GM12878 (cell line): ENCODE data around the gene PROCA1. TPM values are rescaled to one million over a fixed set of nuclear protein-coding genes. Genes with fewer than 3 reads are reported as not detected.

Source experiments
- ATAC-seq: fragments of 200-7000 bp; cut with Tn5 transposase; 3 replicates; pipeline ENCODE4 v1.9.1; 2020; ENCODE audit warnings: mild to moderate bottlenecking, moderate library complexity
- BruUV-seq: library from RNA; stranded (reverse); fragments of 400-500 nt; replicated peaks from 2 replicates; lab custom pipeline; 2021; lab: Mats Ljungman, UMichigan
- CTCF ChIA-PET: fragments of 300-600 bp; sonication (Branson Sonifier 250); formaldehyde crosslinking; extraction: SDS; loops from one replicate; lab custom pipeline; 2021; ENCODE audit warnings: inconsistent platforms; lab: Yijun Ruan, JAX
- POLR2A ChIA-PET: fragments of 350-600 bp; formaldehyde crosslinking; extraction: SDS; loops from one replicate; lab custom pipeline; 2021; ENCODE audit warnings: inconsistent platforms; lab: Charles Lee
- RAD21 ChIA-PET: fragments of 300-600 bp; sonication (Branson Sonifier 250); formaldehyde crosslinking; loops from one replicate; lab custom pipeline; 2023; ENCODE audit warnings: antibody characterized with exemption; ENCODE audit not compliant: unreplicated experiment; lab: Charles Lee
- SMC1A ChIA-PET: fragments of 300-600 bp; sonication (Branson Sonifier 250); formaldehyde crosslinking; loops from one replicate; lab custom pipeline; 2023; ENCODE audit not compliant: unreplicated experiment, uncharacterized antibody; lab: Charles Lee
- DNase-seq: peaks from one replicate; pipeline ENCODE4 v3.0.0-alpha.2; 2011; ENCODE audit warnings: low read depth, low spot score
- FAIRE-seq: peaks from 3 replicates; lab custom pipeline; 2011; peaks lifted over from hg19 to GRCh38; lab: Jason Lieb, UNC
- H2AFZ ChIP-seq: 2 replicates; pipeline ENCODE4 v1.6.0; 2011; ENCODE audit warnings: low read depth, low read length, control low read depth; ENCODE audit not compliant: control insufficient read depth
- H3K27ac ChIP-seq: 2 replicates; pipeline ENCODE4 v1.5.1; 2011; ENCODE audit warnings: control low read depth; ENCODE audit not compliant: control insufficient read depth, insufficient read depth
- H3K27me3 ChIP-seq, 2 experiments: replicated peaks in 1 of 2; 2 replicates each; pipeline versions ENCODE4 v1.6.0 to v1.6.1; 2011; ENCODE audit warnings: low read length in 1 of 2; ENCODE audit not compliant: control insufficient read depth in 2 of 2, insufficient read depth in 2 of 2
- H3K36me3 ChIP-seq, 2 experiments: 2 replicates each; pipeline ENCODE4 v1.5.1; 2011; ENCODE audit warnings: low read length in 1 of 2; ENCODE audit not compliant: control insufficient read depth in 2 of 2, insufficient read depth in 2 of 2
- H3K4me1 ChIP-seq: 2 replicates; pipeline ENCODE4 v1.6.1; 2011; ENCODE audit warnings: mild to moderate bottlenecking, low read length, moderate library complexity, mixed read lengths; ENCODE audit not compliant: control insufficient read depth, insufficient read depth
- H3K4me2 ChIP-seq: 2 replicates; pipeline ENCODE4 v1.6.0; 2011; ENCODE audit warnings: control low read depth; ENCODE audit not compliant: control insufficient read depth, insufficient read depth
- H3K4me3 ChIP-seq: fragments of 200-600 bp; sonication (generic); 2 replicates; pipeline ENCODE4 v1.5.1; 2016
- H3K79me2 ChIP-seq: 2 replicates; pipeline ENCODE4 v1.6.0; 2011; ENCODE audit warnings: low read length; ENCODE audit not compliant: control insufficient read depth, insufficient read depth
- H3K9ac ChIP-seq: 2 replicates; pipeline ENCODE4 v1.8.0; 2011; ENCODE audit warnings: low read length, control low read depth, mixed read lengths; ENCODE audit not compliant: control insufficient read depth, insufficient read depth
- H3K9me3 ChIP-seq: replicated peaks from 3 replicates; pipeline ENCODE4 v1.5.1; 2011; ENCODE audit warnings: mild to moderate bottlenecking, low read length; ENCODE audit not compliant: control insufficient read depth, insufficient read depth
- H4K20me1 ChIP-seq: 2 replicates; pipeline ENCODE4 v1.6.0; 2011; ENCODE audit not compliant: control insufficient read depth, insufficient read depth
- CTCF ChIP-seq, 3 experiments: IDR thresholded peaks in 2 of 3; conservative IDR thresholded peaks in 1 of 3; 2 replicates each; pipeline ENCODE4 v1.5.1; 2011; ENCODE audit warnings: low read depth in 3 of 3, low read length in 3 of 3, mild to moderate bottlenecking in 3 of 3, control low read depth in 2 of 3, moderate library complexity in 2 of 3, inconsistent platforms in 1 of 3, mixed read lengths in 1 of 3; ENCODE audit not compliant: control insufficient read depth in 2 of 3, insufficient read depth in 1 of 3; ENCODE audit errors: extremely low read depth in 1 of 3
- MLLT1 ChIP-seq: fragments of 450-650 bp; IDR thresholded peaks from 2 replicates; pipeline ENCODE4 v1.6.1; 2016; ENCODE audit warnings: mild to moderate bottlenecking
- RAD21 ChIP-seq: IDR thresholded peaks from 2 replicates; pipeline ENCODE4 v1.6.1; 2011; ENCODE audit warnings: mild to moderate bottlenecking, low read depth, low read length, moderate library complexity; ENCODE audit not compliant: insufficient read depth
- SMC3 ChIP-seq: IDR thresholded peaks from 2 replicates; pipeline ENCODE4 v1.6.1; 2011; ENCODE audit warnings: low read length, improper control_type of control experiment, borderline replicate concordance
- ZSCAN29 ChIP-seq: fragments of 450-650 bp; IDR thresholded peaks from 2 replicates; pipeline ENCODE4 v1.6.1; 2017; ENCODE audit warnings: mild to moderate bottlenecking, moderate library complexity
- WGBS: methylation state at CpG from one replicate; pipeline ENCODE4 v1.1.6; 2016; ENCODE audit warnings: low lambda C conversion rate; ENCODE audit not compliant: insufficient replicate concordance, insufficient coverage; ENCODE audit errors: missing lambda C conversion rate; 5-methylcytosine and 5-hydroxymethylcytosine counted together
- in situ Hi-C: fragments of 300-500 bp; cut with MboI; formaldehyde crosslinking; loops from 9 replicates; pipeline ENCODE4 v1.14.3; 2018; ENCODE audit warnings: mixed read lengths
- intact Hi-C: fragments of 100-400 bp; cut with micrococcal nuclease; formaldehyde crosslinking; loops from one replicate; pipeline ENCODE4 v1.14.2; 2022; ENCODE audit not compliant: unreplicated experiment
- polyA plus RNA-seq, 11 experiments: library from polyadenylated mRNA; depleted of rRNA in 4 of 11; unstranded in 6 of 11; stranded (reverse) in 5 of 11; fragments of >200 nt; fragmentation: Nextera tagmentation in 4 of 11; fragmentation: Illumina TruSeq in 1 of 11; extraction: Ambion mirVana in 4 of 11; extraction: Trizol in 1 of 11; gene quantifications; 1 replicate in 1 of 11; 2 replicates in 10 of 11; pipeline versions ENCODE4 v1.2.1 to v1.2.3, GENCODE V29; 2011 to 2016; ENCODE audit warnings: inconsistent platforms in 2 of 11, missing spikeins in 2 of 11, low read depth in 1 of 11
- total RNA-seq, 4 experiments: library from RNA; depleted of rRNA in 3 of 4; stranded (reverse); fragments of >200 nt in 3 of 4; fragmentation: Illumina TruSeq in 1 of 4; extraction: Trizol in 1 of 4; gene quantifications; 2 replicates each; pipeline versions ENCODE4 v1.2.1 to v1.2.3, GENCODE V29; 2013 to 2021

PROCA1 gene
- total and polyA plus RNA-seq, 10 of the 15 experiments (the other 5 are each of a cell fraction or from before 2014, with no cell fraction given), result 0.35 to 4.8 (median 1.4) TPM

GRCh38 chr17:28675980-28676379 lies 35.7 kb downstream of the PROCA1 start:
- FAIRE-seq, result no peak
- WGBS, result 88% methylated on average over 7 of the region's 7 CpGs
- H3K9me3 ChIP-seq, result no peaks in the 10 kb centered on the region
- no peaks in the 10 kb centered on the region for H3K4me1 ChIP-seq
- in situ Hi-C loops, result no loop called here
- H3K4me2 ChIP-seq, result no peak overlapping the region
- H4K20me1 ChIP-seq, result no peaks in the 10 kb centered on the region
- TF ChIP-seq ZSCAN29, result no peak
- peak; percentile 18; the same call in 1 of the 2 replicates for TF ChIP-seq SMC3
- peak; percentile 56 for TF ChIP-seq RAD21
- peak; percentile 45 to 56 (median 49) for TF ChIP-seq CTCF (IDR thresholded peaks at IDR 0.05 in 2 of 3, conservative IDR thresholded peaks at IDR 0.05 in 1 of 3; ENCODE audit: control insufficient read depth in 2 of 3, extremely low read depth in 1 of 3, insufficient read depth in 1 of 3, low read depth in 3 of 3, low read length in 3 of 3)
- TF ChIP-seq MLLT1, result no peak
- H3K9ac ChIP-seq, result no peak overlapping the region
- H3K27me3 ChIP-seq, result no peaks in the 10 kb centered on the region
- ChIA-PET RAD21 (interaction anchor here (1.1 to 2.0 kb wide), 2 partner anchors 29 to 35 kb away, joined by 3 to 11 read pairs; no protein-coding TSS in a partner anchor), CTCF (interaction anchor here (1.0 to 5.5 kb wide), 4 partner anchors 14 to 46 kb away, joined by 3 to 56 read pairs (median 14); partner anchors contain the start of genes BLTP2, SDF2 and SUPT6H), POLR2A (interaction anchor here (1.3 to 1.4 kb wide), 2 partner anchors 15 to 32 kb away, joined by 4 to 7 read pairs; partner anchors contain the start of genes BLTP2, SDF2 and SUPT6H), SMC1A (interaction anchor here (1.5 to 2.4 kb wide), 2 partner anchors 29 to 32 kb away, joined by 5 to 9 read pairs; no protein-coding TSS in a partner anchor)
- no peak overlapping the region for H2AFZ ChIP-seq
- H3K79me2 ChIP-seq, result no peaks in the 10 kb centered on the region; the same call in 1 of the 2 replicates
- peaks cover 30 to 59% of the 10 kb centered on the region in 2 experiments for H3K36me3 ChIP-seq
- no peak for DNase-seq
- peak; percentile 65 for ATAC-seq
- no TSS peak for BruUV-seq
- no peak overlapping the region for H3K27ac ChIP-seq
- intact Hi-C loops, result loop anchor here (1.0 kb wide), 1 partner anchor 30 kb away; no protein-coding TSS in a partner anchor
- H3K4me3 ChIP-seq, result no peak overlapping the region
